GM18511 (cell line): ENCODE measurements around the gene METAP1.
"Not testable (repeated sequence)": the region's sequence is repeated elsewhere in the genome, so short reads cannot be mapped to it uniquely, and the experiment has no call there.

Source experiments
- ATAC-seq: cut with Tn5 transposase; IDR thresholded peaks from one replicate; pipeline ENCODE4 v1.9.1; 2021; ENCODE audit warnings: mild to moderate bottlenecking, moderate library complexity; ENCODE audit not compliant: unreplicated experiment

The METAP1 gene

DNA sequence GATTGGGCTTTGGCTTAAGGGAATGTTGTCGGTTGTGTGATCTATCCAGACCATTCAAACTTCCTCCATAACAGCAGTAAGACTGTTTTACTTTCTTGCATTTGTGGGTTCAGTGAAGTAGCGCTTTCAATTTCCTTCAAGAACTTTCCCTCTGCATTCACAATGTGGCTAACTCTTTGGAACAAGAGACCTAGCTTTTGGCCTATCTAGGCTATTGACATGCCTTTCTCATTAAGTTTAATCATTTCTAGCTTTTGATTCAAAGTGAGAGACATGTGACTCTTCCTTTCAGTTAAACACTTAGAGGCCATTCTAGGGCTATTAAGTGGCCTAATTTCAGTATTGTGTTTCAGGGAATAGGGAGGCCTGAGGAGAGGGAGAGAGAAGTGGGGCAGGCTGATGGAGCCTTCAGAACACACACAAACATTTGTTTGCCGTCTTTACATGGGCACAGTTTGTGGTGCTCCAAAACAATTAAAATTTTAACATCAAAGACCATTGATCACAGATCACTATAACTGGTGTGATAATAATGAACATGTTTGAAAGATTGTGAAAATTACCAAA is 59.0 kb downstream of the METAP1 start:
- peak; percentile 79 for ATAC-seq

- ATAC-seq = no peak
Measured at GRCh38 chr4:99058228-99058627, 62.7 kb downstream of the METAP1 start.

DNA sequence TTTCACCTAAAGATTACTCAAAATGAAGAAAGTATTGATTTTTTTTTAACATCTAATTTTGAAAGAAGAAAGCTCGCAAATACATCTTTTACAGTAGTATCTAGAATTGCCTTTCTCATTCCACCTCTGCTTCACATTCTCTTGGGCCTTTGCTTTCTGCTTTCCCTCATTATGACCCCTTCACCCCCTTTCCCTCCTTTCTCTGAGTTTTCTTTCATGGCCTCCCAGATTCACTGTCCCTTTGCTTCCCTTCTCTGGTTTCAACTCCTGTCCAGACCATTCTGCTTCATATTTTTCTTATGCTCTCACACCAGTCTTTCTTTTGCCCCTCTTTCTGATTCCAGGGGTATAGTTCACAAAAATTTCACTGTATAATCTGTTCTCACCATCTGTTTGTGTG is 64.0 kb downstream of the METAP1 start:
- ATAC-seq = no peak

- ATAC-seq = no peak
Measured at GRCh38 chr4:99061048-99061700, 65.7 kb downstream of the METAP1 start.

- ATAC-seq = peak; percentile 48
Measured at GRCh38 chr4:99062120-99062519, 66.6 kb downstream of the METAP1 start.

GRCh38 chr4:99065521-99065920 is 70.0 kb downstream of the METAP1 start:
- ATAC-seq = not testable (repeated sequence)

- no peak for ATAC-seq
Measured at GRCh38 chr4:99067617-99068016, 72.1 kb downstream of the METAP1 start.

DNA sequence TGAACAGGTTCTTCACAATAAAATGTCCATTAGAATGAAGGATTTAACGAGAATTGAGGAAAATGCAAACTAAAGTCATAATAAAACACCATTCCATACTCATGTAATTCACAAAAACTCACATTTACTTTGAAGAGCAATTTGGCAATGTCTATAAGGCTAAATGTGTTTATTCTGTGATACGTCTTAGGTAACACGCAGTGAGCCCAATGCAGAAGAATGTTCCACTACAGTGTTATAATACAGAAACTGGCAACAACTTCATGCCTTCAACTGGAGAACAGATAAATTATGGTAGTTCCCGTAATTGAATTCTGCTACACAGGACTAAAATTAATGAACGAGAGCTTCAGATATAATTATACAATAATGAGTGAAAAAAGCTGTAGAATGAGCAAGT is 75.6 kb downstream of the METAP1 start:
- ATAC-seq = no peak

- no peak for ATAC-seq
Measured at GRCh38 chr4:99074816-99075215, 79.3 kb downstream of the METAP1 start.

GRCh38 chr4:99076292-99076976 is 80.9 kb downstream of the METAP1 start:
- no peak for ATAC-seq

- no peak for ATAC-seq
Measured at GRCh38 chr4:99077177-99077576, 81.7 kb downstream of the METAP1 start.

GRCh38 chr4:99078336-99078735 is 82.8 kb downstream of the METAP1 start:
- ATAC-seq = no peak

DNA sequence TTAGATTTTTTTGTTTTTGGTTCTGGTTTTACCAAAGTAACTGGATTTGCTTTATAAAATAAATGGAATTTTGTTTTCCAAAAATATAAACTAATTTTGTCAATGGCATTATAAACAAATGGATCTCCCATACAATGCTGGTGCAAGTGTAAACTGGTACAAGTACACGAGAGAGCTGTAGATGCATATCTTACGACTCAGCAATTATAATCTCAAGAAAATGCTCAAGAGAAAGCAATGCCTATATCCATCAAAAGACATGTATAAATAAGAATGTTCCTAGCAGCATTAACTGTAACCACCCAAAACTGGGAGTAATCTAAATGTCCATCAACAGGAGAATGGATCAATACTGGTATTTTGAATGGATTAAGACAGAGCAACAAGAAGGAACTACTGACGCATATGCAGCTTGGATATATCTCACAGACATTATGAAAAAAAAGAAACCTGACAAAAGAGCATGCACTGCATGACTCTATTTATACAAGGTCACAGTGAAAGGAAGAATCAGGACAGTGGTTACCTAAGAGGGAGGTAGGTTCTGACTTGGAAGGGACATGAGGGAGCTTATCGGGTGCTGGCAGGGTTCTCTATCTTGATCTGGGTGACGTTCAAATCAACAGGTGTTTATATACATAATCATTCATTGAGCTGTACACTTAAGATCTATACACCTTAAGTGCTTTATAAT is 83.6 kb downstream of the METAP1 start:
- ATAC-seq = no peak

GRCh38 chr4:99079625-99080295 is 84.2 kb downstream of the METAP1 start:
- no peak for ATAC-seq

- ATAC-seq = not testable (repeated sequence)
Measured at GRCh38 chr4:99080869-99081268, 85.3 kb downstream of the METAP1 start.

DNA sequence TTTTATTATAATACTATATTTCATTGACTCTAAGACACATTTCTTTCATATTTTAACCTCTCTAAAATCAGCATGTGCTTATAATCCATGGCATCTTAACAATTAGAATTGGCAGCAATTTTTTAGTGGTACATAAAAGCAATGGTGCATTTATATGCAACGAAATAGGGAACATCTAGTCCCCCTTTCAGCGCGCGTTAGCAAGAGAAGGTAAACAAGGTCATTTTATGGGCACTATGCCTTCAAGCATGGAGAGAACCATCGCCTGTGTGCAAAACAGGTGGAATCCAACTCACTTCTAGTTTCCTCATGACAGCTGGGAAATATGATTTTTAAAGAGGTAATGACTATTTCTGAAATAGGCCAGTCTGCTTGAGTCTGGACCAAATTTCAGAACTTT is 86.7 kb downstream of the METAP1 start:
- no peak for ATAC-seq

DNA sequence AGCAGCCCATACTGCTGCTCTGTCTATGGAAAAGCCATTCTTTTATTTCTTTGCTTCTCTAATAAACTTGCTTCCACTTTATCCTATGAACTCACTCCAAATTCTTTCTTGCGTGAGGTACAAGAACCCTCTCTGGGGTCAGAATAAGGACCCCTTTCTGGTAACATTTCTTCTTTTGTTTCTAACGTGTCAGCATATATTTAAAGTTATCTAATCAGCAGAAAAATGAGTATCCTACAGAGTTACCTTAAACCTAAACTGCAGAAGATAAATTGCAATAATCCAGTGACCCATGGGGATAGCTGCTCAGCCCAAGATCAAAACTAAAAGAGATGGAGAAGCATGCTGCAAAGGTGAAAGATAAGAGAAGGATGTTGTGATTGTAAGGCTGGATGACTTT is 89.1 kb downstream of the METAP1 start:
- no peak for ATAC-seq

GRCh38 chr4:99088023-99088449 is 92.5 kb downstream of the METAP1 start:
- peak; percentile 39 for ATAC-seq

DNA sequence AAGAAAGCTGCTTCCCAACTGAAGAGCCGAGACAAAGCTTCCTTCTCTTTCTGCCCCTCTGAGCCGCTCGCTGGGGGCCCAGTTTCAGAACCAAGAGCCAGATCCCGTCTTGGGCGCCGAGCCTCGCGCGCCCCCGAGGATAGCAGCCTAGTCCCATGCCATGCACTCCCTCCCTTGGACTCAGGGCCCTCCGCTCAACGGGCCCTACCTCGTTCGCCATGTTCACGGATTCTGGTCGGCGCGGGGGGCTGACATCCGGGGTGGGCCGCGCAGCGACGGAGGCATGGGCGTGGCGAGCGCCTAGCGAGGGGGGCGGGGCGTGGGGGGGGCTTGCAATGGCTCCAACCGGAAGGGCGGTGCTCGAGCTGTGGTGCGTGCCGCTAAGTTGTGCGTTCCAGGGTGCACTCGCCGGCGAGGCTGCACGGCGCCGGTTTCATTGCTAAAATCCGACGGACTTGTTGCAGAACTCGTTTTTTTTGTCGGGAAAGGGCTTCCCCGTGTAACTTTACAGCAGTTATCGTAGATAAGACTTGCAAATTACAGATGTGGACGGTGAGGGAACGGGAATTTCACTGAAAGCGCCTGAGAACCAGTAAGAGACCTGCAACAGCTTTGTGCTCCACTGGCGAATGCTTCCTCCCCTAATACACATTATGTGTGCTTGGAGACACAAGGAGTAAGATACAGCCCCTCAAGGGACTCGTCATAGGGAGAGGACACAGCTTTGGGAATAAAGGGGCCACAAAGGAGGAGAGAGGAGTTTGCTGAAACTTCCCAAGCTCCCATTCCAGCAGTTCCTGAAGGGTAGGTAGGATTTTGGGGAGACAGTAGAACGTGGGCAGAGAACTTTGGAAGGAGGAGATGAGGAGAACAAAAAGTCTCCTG is 93.2 kb downstream of the METAP1 start, which contains the start of gene ADH5:
ADH5 (minus strand) TSS at position 308 of the 885 bp plus-strand sequence; CDS start at position 220, 88 bp downstream.
- peak; percentile 93 for ATAC-seq
